ENCODE results near the gene OPHN1. TPM values are rescaled to one million over a fixed set of nuclear protein-coding genes. Genes with fewer than 3 reads are reported as not detected.

The OPHN1 gene
- total RNA-seq, 2 donors from 2014 or later: 5.0 to 5.9 TPM

DNA sequence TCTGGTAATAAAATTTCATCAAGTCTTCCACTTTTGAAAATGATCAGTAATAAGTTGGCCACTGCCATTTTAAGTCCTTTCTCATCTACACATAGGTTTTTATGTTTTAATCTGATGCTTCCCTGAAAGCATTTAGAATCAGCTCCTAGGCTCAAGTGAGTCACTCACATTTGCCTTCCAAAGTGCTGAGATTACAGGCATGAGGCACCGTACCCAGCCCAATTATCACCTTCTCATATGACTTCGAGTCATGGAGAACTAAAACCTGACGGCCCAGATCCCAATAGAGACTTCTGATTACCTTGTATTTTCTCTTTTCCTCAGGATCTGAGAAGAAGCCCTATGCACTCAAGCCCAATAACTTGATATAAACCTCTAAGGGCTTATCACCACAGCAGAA, 140.8 kb downstream of the OPHN1 start:
- Histone ChIP-seq H3K4me1 (ENCODE audit: control insufficient read depth in 1 of 2, low read depth in 2 of 2) (no peaks in the 10 kb centered on the region), H3K4me3 (no peak overlapping the region), H3K9me3 (no peaks in the 10 kb centered on the region), H3K27ac (no peak overlapping the region), H3K27me3 (replicated peaks; ENCODE audit: insufficient read depth) (no peaks in the 10 kb centered on the region), H3K36me3 (no peaks in the 10 kb centered on the region)
- DNase-seq (ENCODE audit: low spot score): no peak
- TF ChIP-seq, protein P1, sequence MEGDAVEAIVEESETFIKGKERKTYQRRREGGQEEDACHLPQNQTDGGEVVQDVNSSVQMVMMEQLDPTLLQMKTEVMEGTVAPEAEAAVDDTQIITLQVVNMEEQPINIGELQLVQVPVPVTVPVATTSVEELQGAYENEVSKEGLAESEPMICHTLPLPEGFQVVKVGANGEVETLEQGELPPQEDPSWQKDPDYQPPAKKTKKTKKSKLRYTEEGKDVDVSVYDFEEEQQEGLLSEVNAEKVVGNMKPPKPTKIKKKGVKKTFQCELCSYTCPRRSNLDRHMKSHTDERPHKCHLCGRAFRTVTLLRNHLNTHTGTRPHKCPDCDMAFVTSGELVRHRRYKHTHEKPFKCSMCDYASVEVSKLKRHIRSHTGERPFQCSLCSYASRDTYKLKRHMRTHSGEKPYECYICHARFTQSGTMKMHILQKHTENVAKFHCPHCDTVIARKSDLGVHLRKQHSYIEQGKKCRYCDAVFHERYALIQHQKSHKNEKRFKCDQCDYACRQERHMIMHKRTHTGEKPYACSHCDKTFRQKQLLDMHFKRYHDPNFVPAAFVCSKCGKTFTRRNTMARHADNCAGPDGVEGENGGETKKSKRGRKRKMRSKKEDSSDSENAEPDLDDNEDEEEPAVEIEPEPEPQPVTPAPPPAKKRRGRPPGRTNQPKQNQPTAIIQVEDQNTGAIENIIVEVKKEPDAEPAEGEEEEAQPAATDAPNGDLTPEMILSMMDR (IDR thresholded peaks at IDR 0.05): no peak
- no peak for ATAC-seq (ENCODE audit: insufficient number of reproducible peaks, low FRiP score, low read depth)

DNA sequence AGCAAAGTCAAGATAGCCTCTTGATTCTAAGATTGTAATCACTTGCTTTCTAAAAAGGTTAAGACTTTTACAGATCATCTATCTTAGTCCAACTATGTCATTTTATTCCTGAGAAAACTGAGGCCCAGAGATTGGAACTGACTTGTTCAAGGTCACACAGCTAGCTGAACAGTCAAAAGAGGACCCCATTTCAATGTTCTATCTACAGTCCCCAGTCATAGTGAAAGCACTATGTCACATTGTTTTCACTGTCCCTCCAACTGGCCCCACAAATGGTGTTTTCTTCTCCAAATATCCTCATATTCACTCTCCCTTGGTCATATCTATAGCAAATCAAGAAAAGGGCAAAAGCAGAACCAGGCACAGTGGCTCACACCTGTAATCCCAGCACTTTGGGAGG, 145.2 kb downstream of the OPHN1 start:
- TF ChIP-seq, protein P1 (IDR thresholded peaks at IDR 0.05): no peak
- no peak for DNase-seq (ENCODE audit: low spot score)
- Histone ChIP-seq H3K9me3 (no peaks in the 10 kb centered on the region), H3K4me1 (ENCODE audit: control insufficient read depth in 1 of 2, low read depth in 2 of 2) (no peaks in the 10 kb centered on the region), H3K27ac (no peak overlapping the region), H3K27me3 (replicated peaks; ENCODE audit: insufficient read depth) (no peaks in the 10 kb centered on the region), H3K4me3 (no peak overlapping the region), H3K36me3 (no peaks in the 10 kb centered on the region)
- ATAC-seq (ENCODE audit: insufficient number of reproducible peaks, low FRiP score, low read depth): no peak

DNA sequence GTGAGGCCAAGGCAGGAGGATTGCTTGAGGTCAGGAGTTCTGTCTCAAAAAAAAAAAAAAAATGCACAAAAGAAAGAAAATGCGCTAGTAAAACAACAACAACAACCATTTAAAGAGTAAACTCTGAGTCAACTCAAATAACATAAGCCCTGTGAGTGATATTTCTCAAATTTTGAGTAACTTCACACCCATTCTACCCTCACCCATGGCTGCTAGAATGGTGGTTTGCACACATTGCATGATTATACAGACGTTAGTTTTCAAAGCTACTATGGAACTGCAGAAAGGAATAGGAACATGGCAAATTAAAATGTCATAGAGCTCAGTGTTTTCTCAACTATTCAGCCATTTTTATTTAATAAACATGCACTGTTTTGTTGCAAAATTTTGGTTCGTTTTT, 145.9 kb downstream of the OPHN1 start:
- no peaks in the 10 kb centered on the region for H3K27me3 ChIP-seq (replicated peaks; ENCODE audit: insufficient read depth)
- TF ChIP-seq, protein P1 (IDR thresholded peaks at IDR 0.05): no peak
- DNase-seq (ENCODE audit: low spot score) (no peak), ATAC-seq (ENCODE audit: insufficient number of reproducible peaks, low FRiP score, low read depth) (no peak)
- H3K4me3 ChIP-seq: no peak overlapping the region
- H3K36me3 ChIP-seq: no peaks in the 10 kb centered on the region
- H3K9me3 ChIP-seq: no peaks in the 10 kb centered on the region
- H3K4me1 ChIP-seq (ENCODE audit: control insufficient read depth in 1 of 2, low read depth in 2 of 2): no peaks in the 10 kb centered on the region
- no peak overlapping the region for H3K27ac ChIP-seq

DNA sequence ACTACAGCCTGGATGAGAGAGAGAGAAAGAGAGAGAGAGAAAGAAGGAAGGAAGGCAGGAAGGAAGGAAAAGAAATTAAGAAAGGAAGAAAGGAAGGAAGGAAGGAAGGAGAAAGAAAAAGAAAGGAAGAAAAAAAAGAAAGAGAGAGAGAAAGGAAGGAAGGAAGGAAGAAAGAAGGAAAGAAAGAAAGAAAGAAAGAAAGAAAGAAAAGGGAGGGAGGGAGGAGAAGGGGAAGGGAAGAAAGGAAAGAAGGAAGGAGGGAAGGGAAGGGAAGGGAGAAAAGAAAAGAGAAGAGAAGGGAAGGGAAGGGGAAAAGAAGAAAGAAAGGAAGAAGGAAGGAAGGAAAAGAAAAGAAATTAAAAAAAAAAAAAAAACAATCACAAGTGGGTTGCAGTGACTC, 146.3 kb downstream of the OPHN1 start:
- Histone ChIP-seq H3K27ac (no peak overlapping the region), H3K36me3 (no peaks in the 10 kb centered on the region), H3K27me3 (replicated peaks; ENCODE audit: insufficient read depth) (no peaks in the 10 kb centered on the region), H3K4me1 (ENCODE audit: control insufficient read depth in 1 of 2, low read depth in 2 of 2) (no peaks in the 10 kb centered on the region), H3K4me3 (no peak overlapping the region), H3K9me3 (no peaks in the 10 kb centered on the region)
- TF ChIP-seq, protein P1 (IDR thresholded peaks at IDR 0.05): no peak
- ATAC-seq (ENCODE audit: insufficient number of reproducible peaks, low FRiP score, low read depth) (no peak), DNase-seq (ENCODE audit: low spot score) (no peak)

DNA sequence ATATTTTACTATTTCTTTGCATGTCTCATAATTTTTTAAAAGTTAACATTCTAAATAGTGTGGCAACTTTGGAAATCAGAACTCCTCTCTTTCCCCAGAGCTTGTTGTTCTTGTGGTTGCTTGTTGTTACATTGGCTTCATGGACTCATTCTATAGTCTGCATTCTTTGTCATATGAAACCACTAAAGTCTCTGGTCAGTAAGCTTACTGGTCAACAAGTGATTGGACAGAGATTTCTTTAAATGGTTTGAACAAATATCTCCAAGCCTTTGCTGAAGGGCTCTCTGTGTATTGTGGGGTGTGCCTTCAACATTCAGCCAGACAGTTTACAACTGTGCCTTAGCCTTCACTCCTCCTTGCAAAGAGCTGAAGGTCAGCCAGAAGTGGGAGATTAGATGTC, 147.2 kb downstream of the OPHN1 start:
- Histone ChIP-seq H3K4me1 (ENCODE audit: control insufficient read depth in 1 of 2, low read depth in 2 of 2) (no peaks in the 10 kb centered on the region), H3K27ac (no peak overlapping the region), H3K27me3 (replicated peaks; ENCODE audit: insufficient read depth) (no peaks in the 10 kb centered on the region), H3K4me3 (no peak overlapping the region), H3K36me3 (no peaks in the 10 kb centered on the region), H3K9me3 (no peaks in the 10 kb centered on the region)
- TF ChIP-seq, protein P1 (IDR thresholded peaks at IDR 0.05): no peak
- no peak for ATAC-seq (ENCODE audit: insufficient number of reproducible peaks, low FRiP score, low read depth)
- DNase-seq (ENCODE audit: low spot score): no peak
